Right lobe of liver (tissue), 4 donors: ENCODE results near the gene ATP6V1E1.

Source experiments
- CTCF ChIP-seq, 4 donors: fragments of 200-600 bp in 3 of 4; fragments of 450-650 bp in 1 of 4; IDR thresholded peaks; one replicate each; pipeline versions ENCODE4 v1.5.1 to v1.8.0; 2016 to 2022; ENCODE audit warnings: antibody characterized with exemption in 4 of 4, mild to moderate bottlenecking in 2 of 4
- POLR2A ChIP-seq: fragments of 450-650 bp; IDR thresholded peaks from one replicate; pipeline ENCODE4 v1.6.1; 2017; ENCODE audit warnings: antibody characterized with exemption, mild to moderate bottlenecking
- donor health status: DM: no; HTN: no; CAD: no.
- donor health status: DM: no; HTN: no; CAD: no.
- donor health status: DM: no; HTN: yes; CAD: no.

GRCh38 chr22:17548010-17548755, 80.4 kb downstream of the ATP6V1E1 start:
- TF ChIP-seq CTCF (IDR thresholded peaks at IDR 0.05) = no peak
- TF ChIP-seq POLR2A = no peak
